Suprapubic skin (tissue), 4 donors: ENCODE results near the gene SQSTM1. TPM values are rescaled to one million over a fixed set of nuclear protein-coding genes. Genes with fewer than 3 reads are reported as not detected.

Experiments used
- DNase-seq, 2 donors: peaks; one replicate each; pipeline ENCODE4 v3.0.0-alpha.2; 2019; ENCODE audit warnings: low spot score in 2 of 2
- H3K27ac ChIP-seq: fragments of 200-600 bp; sonication (generic); one replicate; pipeline ENCODE4 v1.5.1; 2019
- H3K27me3 ChIP-seq: fragments of 200-600 bp; sonication (generic); one replicate; pipeline ENCODE4 v1.5.1; 2019
- H3K36me3 ChIP-seq: fragments of 200-600 bp; sonication (generic); one replicate; pipeline ENCODE4 v1.5.1; 2019
- H3K4me1 ChIP-seq: fragments of 200-600 bp; sonication (generic); one replicate; pipeline ENCODE4 v1.5.1; 2019
- H3K4me3 ChIP-seq: fragments of 200-600 bp; sonication (generic); one replicate; pipeline ENCODE4 v1.5.1; 2019; ENCODE audit warnings: mild to moderate bottlenecking
- H3K9me3 ChIP-seq: fragments of 200-600 bp; sonication (generic); one replicate; pipeline ENCODE4 v1.5.1; 2019
- CTCF ChIP-seq, 2 donors: fragments of 200-600 bp in 1 of 2; fragments of 450-650 bp in 1 of 2; sonication (generic) in 1 of 2; IDR thresholded peaks; one replicate each; pipeline ENCODE4 v1.5.1; 2016 to 2019; ENCODE audit warnings: antibody characterized with exemption in 2 of 2, mild to moderate bottlenecking in 1 of 2, moderate library complexity in 1 of 2
- EP300 ChIP-seq: sonication (generic); formaldehyde crosslinking; IDR thresholded peaks from one replicate; pipeline ENCODE4 v1.6.1; 2017; ENCODE audit warnings: antibody characterized with exemption
- POLR2A ChIP-seq, 2 donors: fragments of 450-650 bp; IDR thresholded peaks; one replicate each; pipeline ENCODE4 v1.6.1; 2017; ENCODE audit warnings: antibody characterized with exemption in 2 of 2, mild to moderate bottlenecking in 2 of 2, moderate library complexity in 2 of 2
- POLR2AphosphoS5 ChIP-seq, 3 donors: sonication (generic); formaldehyde crosslinking; IDR thresholded peaks; one replicate each; pipeline ENCODE4 v1.6.1; 2017; ENCODE audit warnings: antibody characterized with exemption in 3 of 3
- WGBS: methylation state at CpG from one replicate; pipeline ENCODE4 v1.1.5; 2018; 5-methylcytosine and 5-hydroxymethylcytosine counted together
- total RNA-seq, 4 donors: library from RNA; depleted of rRNA; stranded (reverse); fragments of >200 nt; gene quantifications; one replicate each; pipeline ENCODE4 v1.1.0, GENCODE V29; 2016

Gene SQSTM1
- total RNA-seq, 4 donors from 2014 or later: 183 to 282 (median 265) TPM

- peak in 1 of 2 donors; percentile 72 for DNase-seq
- H3K4me1 ChIP-seq: peaks cover 60% of the 10 kb centered on the region
- no peaks in the 10 kb centered on the region for H3K9me3 ChIP-seq
- H3K36me3 ChIP-seq: peaks cover 41% of the 10 kb centered on the region
- no peak overlapping the region for H3K4me3 ChIP-seq
- no peaks in the 10 kb centered on the region for H3K27me3 ChIP-seq
- 89% methylated on average over 4 of the region's 12 CpGs for WGBS
- no peak overlapping the region for H3K27ac ChIP-seq
- TF ChIP-seq EP300 (no peak), CTCF (IDR thresholded peaks at IDR 0.05) (no peak), POLR2AphosphoS5 (IDR thresholded peaks at IDR 0.05) (no peak), POLR2A (IDR thresholded peaks at IDR 0.05) (no peak)
Measured at GRCh38 chr5:179800696-179801201, 20.0 kb upstream of the SQSTM1 start.

DNA sequence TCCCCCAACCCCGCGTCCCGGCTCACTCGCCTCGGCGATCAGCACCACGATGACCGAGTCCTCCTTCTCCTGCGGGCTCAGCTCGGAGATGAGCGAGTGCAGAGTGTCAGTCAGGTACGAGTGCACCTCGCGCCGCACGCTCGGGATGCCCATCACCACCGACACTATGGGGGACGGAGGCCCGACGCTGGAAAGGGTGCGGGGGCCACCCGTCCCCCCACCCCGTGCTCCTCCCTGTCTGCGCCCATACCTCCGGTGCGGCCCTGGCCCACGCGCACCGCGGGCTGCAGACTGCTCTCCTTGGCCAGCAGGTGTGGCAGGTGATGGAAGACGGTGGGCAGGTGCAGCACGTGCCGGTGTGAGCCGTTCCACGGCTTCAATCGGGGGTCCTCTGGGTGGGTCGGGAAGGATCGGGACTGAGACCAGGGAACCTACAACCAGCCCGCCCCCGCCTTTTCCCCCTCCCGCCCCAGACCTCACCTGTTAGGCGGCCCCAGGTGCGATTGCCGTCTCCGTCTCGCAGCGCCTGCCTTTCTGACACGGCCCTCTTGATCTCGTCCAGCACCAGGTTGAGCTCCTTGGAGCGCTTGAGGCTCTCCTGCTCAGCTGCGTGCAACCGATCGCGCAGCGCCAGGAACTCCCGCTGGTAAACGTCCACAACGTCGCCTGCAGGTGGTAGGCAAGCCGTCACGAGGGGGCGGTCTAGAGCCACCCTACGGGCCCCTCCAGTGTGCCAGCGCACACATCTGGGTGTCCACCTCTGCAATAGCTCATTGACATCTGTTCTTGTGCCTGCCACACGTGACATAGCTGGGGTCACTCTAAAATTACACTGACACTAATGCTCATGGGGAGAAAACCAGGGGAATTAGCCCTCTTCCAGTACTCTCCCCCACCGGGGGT lies 19.1 kb upstream of the SQSTM1 start:
- Histone ChIP-seq H3K27me3 (no peaks in the 10 kb centered on the region), H3K4me1 (peaks cover 57% of the 10 kb centered on the region), H3K9me3 (no peaks in the 10 kb centered on the region), H3K36me3 (peaks cover 41% of the 10 kb centered on the region), H3K27ac (no peak overlapping the region), H3K4me3 (no peak overlapping the region)
- peak; percentile 85 to 88 for DNase-seq
- TF ChIP-seq CTCF (IDR thresholded peaks at IDR 0.05): peak in 1 of 2 donors; percentile 70
- no peak for TF ChIP-seq POLR2A (IDR thresholded peaks at IDR 0.05)
- no peak for TF ChIP-seq EP300
- WGBS: 58% methylated on average over 61 of the region's 67 CpGs

DNA sequence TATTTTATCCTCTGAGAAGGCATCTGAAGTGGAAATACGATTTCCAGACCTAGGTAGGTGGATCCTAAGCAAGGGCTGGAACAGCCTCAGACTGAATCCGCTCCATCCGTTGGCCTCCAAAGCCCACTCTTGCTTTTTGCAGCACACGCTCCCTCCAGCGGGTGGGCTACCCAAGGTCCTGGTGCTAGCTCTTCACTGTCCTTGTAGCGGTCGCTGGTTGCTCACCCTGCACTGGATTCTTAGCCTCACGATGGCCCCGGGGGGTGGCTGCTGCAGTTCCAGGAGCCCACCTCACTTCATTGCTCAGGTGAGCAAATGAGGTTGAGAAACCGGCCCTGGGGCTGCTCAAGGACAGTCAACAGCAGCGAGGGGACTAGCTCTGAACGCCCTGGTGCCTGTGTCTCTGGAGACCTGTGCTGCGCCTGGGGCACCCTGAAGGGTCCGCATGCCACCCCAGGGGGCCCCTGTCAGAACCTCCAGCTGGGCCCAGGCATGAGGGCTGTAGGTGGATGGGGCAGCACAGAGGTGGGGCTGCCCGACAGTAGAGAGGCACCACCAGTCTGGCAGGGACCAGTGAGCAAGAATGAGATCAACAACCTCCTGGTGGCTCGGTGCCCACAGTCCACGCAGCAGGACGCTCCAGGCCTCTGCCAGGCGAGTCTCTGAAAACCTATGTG lies 18.4 kb upstream of the SQSTM1 start:
- Histone ChIP-seq H3K4me3 (no peak overlapping the region), H3K36me3 (peaks cover 39% of the 10 kb centered on the region), H3K27me3 (no peaks in the 10 kb centered on the region), H3K27ac (no peak overlapping the region), H3K9me3 (no peaks in the 10 kb centered on the region), H3K4me1 (peaks cover 50% of the 10 kb centered on the region)
- DNase-seq: no peak
- TF ChIP-seq POLR2AphosphoS5 (IDR thresholded peaks at IDR 0.05): no peak
- TF ChIP-seq CTCF (IDR thresholded peaks at IDR 0.05): no peak
- no peak for TF ChIP-seq POLR2A (IDR thresholded peaks at IDR 0.05)
- TF ChIP-seq EP300: no peak
- 89% methylated on average over 15 of the region's 19 CpGs for WGBS

- no peaks in the 10 kb centered on the region for H3K27me3 ChIP-seq
- DNase-seq: no peak
- H3K4me1 ChIP-seq: peaks cover 53% of the 10 kb centered on the region
- no peak overlapping the region for H3K4me3 ChIP-seq
- H3K27ac ChIP-seq: peak overlapping the region; percentile 30
- H3K9me3 ChIP-seq: no peaks in the 10 kb centered on the region
- WGBS: 44% methylated on average over 5 of the region's 11 CpGs
- H3K36me3 ChIP-seq: peaks cover 33% of the 10 kb centered on the region
- TF ChIP-seq EP300 (no peak), CTCF (IDR thresholded peaks at IDR 0.05) (no peak)
Measured at GRCh38 chr5:179802950-179803562, 17.6 kb upstream of the SQSTM1 start.
